ENCODE results near the gene CNDP1.

CNDP1 gene

DNA sequence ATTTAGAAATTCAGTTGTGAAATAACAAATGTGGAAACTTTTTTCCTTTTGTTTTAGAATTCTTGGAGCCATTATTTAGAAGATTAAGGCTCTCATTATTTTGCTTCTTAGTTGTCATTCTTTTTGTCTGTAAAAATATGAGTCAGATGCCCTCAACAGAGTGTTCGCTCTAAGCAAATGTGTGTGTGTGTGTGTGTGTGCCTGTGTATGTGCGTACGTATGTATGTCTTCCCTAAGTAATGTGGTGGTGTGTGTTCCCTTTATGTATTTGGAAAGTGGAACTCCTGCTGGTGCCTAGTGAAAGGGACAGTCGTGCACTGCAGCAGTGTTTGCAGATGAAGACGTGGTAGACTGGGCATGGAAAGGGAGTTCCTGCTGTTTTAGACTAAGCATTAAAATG, 90.9 kb downstream of the CNDP1 start:
- no peak for DNase-seq (ENCODE audit: low spot score)

DNA sequence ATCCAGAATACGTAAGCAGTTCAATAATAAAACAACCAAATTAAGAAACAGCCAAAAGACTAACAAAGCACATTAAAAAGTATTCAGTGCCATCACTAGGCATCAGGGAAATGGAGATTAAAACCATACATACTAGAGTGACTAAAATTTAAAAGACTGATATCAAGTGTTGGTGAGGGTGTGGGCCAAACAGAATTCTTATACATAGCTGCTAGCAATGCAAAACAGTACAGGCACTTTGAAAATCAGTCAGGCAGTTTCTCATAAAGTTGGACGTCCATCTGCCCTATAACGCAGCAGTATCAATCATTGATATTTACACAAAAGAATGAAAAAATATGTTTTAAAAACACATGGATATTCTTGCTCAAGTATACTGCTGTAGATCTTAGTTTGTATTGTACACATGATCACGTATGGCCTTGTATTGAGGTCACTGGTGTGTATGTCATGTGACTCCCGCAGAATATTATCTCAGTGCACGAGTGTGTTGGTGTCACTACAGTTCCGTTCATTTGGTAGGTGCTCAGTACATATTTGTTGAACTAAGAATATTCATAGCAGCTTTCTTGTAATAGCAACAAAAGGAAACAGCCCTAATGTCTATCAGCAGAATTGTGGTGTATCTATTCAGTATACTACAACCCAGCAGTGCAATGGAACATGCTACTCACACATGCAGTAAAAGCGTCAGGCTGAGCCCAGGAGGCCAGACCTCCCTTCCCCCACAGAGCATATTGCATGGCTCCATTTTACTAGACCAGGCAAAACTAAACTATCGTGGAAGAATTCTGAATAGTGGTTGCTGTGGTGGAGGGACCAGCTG, 92.0 kb downstream of the CNDP1 start:
- DNase-seq (ENCODE audit: low spot score): no peak

DNA sequence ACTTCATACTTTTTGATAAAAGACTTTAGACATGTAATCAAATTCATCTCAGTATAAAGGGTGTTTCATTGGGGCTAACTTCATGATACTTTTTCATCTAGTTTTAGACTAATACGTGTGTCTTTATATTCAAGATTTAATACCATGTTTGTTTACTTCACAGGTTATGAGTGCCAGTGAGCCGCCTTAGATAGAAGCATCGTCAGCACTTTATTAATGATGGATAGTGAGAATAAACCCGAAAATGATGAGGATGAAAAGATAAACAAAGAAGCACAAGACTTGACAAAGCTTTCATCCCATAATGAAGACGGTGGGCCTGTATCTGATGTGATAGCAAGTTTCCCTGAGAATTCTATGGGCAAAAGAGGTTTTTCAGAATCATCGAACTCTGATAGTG, 96.5 kb downstream of the CNDP1 start:
- no peak for DNase-seq (ENCODE audit: low spot score)

- DNase-seq (ENCODE audit: low spot score): no peak
These were observed 96.9 kb downstream of the CNDP1 start for GRCh38 chr18:74631212-74631611.

DNA sequence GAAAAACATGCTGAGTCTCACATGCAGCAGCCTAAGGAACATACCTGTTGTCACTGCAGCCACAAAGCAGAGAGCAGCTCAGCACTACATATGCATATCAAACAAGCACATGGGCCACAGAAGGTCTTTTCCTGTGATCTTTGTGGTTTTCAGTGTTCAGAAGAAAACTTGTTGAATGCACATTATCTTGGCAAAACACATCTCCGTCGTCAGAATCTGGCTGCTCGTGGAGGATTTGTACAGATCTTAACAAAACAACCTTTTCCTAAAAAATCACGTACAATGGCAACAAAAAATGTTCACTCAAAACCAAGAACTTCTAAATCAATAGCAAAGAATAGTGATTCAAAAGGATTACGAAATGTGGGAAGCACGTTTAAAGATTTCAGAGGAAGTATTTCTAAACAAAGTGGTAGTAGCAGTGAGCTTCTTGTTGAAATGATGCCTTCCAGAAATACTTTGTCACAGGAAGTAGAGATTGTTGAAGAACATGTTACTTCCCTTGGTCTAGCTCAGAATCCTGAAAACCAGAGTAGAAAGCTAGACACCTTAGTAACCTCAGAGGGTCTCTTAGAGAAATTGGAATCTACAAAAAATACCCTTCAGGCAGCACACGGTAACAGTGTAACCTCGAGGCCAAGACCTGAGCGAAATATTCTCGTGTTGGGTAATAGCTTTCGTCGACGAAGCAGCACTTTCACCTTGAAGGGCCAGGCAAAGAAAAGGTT, 97.5 kb downstream of the CNDP1 start:
- no peak for DNase-seq (ENCODE audit: low spot score)

DNA sequence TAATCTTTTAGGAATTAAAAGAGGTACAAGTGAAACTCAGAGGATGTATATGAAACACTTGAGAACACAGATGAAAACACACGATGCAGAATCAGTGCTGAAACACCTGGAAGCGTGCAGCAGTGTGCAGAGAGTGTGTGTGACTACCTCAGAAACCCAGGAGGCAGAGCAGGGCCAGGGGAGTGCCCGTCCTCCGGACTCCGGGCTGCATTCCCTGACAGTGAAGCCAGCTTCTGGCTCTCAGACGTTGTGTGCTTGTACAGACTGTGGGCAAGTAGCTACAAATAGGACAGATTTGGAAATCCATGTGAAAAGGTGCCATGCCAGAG, 98.0 kb downstream of the CNDP1 start:
- no peak for DNase-seq (ENCODE audit: low spot score)

DNA sequence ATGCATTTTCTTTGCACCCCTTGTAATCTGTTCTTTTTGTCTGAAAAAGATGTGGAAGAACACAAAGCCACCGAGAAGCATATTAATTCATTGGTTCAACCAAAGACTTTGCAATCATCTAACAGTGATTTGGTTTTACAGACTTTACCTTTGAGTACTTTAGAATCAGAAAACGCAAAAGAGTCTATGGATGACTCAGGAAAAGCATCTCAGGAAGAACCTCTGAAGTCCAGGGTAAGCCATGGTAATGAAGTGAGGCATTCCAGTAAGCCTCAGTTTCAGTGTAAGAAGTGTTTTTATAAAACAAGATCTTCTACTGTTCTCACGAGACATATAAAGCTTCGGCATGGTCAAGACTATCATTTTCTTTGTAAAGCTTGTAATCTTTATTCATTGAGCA, 98.6 kb downstream of the CNDP1 start:
- DNase-seq (ENCODE audit: low spot score): no peak

DNA sequence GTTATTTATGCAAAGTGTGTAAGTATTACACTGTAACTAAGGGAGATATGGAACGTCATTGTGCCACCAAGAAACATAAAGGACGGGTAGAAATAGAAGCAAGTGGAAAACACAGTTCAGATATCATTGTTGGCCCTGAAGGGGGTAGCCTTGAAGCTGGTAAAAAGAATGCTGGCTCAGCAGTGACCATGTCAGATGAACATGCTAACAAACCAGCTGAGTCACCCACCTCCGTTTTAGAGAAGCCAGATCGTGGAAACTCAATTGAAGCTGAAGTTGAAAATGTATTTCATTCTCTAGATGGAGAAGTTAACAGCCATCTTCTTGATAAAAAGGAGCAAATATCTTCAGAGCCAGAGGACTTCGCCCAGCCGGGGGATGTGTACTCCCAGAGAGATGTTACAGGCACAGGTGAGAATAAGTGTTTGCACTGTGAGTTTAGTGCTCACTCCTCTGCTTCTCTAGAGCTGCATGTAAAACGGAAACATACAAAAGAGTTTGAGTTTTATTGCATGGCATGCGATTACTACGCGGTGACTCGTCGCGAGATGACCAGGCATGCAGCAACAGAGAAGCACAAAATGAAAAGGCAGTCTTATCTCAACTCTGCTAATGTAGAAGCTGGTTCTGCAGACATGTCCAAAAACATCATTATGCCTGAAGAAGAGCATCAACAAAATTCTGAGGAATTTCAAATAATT, 99.5 kb downstream of the CNDP1 start:
- no peak for DNase-seq (ENCODE audit: low spot score)

DNA sequence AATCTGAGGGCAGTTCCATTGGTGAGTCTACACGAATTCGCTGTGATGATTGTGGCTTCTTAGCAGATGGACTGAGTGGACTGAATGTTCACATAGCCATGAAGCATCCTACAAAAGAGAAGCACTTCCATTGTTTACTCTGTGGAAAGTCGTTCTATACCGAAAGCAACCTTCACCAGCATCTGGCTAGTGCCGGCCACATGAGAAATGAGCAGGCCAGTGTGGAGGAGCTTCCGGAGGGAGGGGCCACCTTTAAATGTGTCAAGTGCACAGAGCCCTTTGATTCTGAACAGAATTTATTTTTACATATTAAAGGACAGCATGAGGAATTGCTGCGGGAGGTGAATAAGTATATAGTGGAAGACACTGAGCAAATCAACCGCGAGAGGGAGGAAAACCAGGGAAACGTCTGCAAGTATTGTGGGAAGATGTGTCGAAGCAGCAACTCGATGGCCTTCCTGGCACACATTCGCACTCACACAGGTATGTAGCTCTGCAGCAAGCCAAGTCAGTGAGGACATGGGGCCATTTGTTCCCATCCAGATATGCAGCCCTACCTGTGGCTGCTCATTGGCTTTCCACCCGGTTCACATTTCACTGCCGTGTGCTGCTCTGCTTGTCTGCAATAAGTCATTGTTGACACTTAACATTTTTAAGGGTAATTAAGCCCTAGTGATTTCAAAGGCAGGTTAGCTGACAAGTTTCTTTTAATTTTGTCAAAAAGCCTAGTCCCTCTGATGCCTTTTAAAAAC, 101.1 kb downstream of the CNDP1 start:
- DNase-seq (ENCODE audit: low spot score): no peak
